HG03460 (cell line): ENCODE data around the gene CPAMD8.
"Not testable (repeated sequence)": the region's sequence is repeated elsewhere in the genome, so short reads cannot be mapped to it uniquely, and the experiment has no call there.

ENCODE experiments used
- ATAC-seq: cut with Tn5 transposase; IDR thresholded peaks from one replicate; pipeline ENCODE4 v1.9.1; 2021; ENCODE audit not compliant: unreplicated experiment

Gene CPAMD8

DNA sequence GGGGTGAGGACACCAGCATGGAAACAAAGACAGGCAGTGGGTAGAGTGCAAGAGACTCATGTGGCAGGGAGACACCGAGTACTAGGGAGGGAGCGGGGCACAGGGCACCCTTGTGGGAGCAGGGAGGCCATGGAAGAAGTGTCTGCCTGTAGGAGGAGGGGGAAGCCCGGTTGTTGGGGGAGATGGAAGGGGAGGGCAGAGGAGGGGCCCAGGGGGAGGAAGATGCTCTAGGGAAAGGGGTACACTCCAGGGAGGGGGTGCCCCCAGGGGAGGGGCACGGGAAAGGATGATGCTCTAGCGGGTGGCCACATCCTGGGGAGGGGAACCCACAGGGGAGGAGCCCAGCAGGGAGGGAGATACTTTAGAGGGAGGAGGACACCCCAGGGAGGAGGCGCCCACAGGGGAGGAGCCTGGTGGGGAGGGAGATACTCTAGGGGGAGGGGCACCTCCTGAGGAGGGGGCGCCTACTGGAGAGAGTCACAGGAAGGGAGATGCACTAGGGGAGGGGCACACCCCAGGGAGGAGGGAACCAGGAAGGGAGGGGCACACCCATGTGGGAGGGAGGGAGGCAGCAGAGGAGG is 24.9 kb downstream of the CPAMD8 start:
- no peak for ATAC-seq

DNA sequence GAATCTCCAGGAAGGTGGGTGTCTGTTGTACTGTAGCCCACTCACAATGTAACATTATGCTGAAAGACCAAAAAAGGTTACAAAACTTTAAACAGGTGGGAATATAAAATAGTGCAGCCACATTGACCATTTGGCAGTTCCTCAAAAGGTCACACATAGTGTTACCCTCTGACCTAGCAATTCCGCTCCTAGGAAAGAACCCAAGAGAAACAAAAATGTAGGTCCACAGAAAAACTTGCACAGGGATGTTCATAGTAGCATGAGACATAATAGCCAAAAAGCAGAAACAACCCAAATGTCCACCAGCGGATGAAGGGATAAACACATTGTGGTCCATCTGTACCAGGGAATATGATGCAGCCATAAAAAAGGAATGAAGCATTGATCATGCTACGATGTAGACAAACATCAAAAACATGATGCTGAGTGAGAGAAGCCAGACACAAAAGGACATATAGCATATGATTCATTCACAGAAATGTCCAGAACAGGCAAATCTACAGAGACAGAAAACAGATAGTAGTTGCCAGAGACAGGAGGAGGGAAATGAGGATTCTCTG is 27.9 kb downstream of the CPAMD8 start:
- ATAC-seq: no peak

DNA sequence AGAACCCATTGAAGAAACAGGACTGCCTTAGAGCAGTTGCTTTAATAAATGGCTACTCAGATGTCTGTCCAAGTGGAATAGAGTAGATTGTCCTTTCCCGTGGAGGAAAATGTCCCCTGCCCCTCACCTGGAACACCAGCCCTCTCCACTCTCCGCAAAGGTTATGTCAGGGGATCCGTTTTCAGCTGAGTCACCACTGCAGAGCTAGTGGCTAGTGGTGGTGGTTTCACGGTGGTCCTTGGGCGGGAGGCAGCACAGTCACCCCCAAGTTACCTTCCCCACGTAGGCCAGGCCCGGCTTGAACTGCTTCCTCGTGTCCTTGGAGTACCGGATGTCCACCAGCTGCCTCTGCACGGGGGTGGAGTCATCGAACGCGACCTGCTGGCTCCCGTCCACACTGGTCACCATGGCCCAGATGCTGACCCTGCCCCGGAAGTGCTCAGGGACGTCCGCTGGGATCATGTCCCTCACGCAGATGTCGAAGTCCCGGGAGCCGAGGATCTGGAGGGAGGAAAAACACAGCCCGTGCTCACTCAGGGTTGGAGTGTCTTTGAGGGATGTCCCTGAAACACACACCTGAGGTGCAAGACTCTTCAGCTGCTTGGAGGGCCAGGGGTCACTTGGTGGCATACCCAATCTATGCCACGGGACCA is 29.6 kb downstream of the CPAMD8 start:
- not testable (repeated sequence) for ATAC-seq

DNA sequence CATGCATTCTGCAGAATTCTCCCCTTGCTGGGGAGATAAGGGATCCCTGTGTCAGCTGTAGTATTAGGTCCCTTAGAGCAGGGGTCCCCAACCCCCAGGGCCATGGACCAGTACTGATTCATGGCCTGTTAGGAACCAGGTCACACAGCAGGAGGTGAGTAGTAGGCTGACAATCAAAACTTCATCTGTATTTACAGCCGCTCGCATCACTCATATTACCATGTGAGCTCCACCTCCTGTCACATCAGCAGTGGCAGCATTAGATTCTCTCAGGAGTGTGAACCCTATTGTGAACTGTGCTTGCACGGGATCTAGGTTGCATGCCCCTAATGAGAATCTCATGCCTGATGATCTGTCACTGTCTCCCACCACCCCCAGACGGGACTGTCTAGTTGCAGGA is 37.9 kb downstream of the CPAMD8 start:
- no peak for ATAC-seq

DNA sequence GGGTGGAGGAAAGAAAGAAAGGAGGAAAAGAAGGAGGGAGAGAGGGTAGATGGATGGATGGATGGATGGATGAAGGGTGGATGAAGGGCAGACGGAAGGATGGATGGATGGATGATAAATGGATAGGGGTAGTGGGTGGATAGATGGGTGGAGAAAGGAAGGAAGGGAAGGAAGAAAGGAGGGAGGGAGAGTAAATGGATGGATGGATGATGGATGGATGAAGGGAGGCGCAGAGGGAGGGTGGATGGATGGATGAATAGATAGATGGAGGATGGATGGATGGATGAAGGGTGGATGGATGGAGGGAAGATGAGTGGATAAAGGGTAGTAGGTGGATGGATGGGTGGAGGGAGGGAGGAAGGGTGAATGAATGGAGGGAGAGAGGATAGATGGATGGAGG is 41.2 kb downstream of the CPAMD8 start:
- no peak for ATAC-seq

DNA sequence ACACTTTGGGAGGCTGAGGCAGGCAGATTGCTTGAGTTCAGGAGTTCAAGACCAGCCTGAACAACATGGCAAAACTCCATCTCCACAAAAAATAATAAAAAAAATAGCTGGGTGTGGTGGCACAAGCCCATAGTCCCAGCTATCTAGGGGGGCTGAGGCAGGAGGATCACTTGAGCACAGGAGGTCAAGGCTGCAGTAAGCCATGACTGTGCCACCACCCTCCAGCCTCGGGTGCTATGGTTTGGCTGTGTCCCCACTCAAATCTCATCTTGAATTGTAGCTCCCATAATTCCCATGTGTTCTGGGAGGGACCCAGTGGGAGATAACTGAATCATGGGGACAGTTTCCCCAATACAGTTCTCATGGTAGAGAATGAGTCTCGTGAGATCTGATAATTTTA is 44.0 kb downstream of the CPAMD8 start:
- not testable (repeated sequence) for ATAC-seq

DNA sequence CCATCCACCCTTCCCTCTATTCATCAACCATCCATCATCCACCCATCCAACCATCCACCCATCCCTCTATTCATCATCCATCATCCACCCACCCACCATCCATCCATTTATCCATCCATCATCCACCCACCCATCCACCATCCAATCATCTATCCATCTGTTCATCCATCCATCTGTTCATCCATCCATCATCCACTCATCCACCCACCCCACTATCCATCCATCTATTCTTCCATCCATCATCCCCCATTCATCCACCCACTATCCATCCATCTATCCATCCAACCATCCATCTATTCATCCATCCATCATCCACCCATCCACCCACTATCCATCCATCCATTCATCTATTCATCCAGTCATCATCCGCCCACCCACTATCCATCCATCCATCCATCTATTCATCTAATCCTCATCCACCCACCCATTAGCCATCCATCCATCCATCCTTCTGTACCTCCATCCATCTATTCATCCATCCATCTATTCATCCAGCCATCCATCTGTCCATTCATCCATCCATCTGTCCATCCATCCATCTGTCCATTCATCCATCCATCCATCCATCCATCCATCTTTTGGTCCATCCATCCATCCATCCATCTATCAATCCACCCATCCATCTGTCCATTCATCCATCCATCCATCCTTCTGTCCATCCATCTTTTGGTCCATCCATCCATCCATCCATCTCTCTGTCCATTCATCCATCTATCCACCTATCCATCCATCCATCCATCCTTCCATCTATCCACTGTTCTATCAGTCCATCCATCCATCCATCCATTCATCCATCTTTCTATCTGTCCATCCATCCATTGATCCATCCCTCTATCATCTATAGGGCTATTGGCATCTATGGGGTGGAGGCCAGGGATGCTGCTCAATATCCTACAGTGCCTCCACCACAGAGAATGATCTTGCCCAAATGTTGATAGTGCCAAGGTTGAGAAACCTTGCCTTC is 47.5 kb downstream of the CPAMD8 start:
- no peak for ATAC-seq

DNA sequence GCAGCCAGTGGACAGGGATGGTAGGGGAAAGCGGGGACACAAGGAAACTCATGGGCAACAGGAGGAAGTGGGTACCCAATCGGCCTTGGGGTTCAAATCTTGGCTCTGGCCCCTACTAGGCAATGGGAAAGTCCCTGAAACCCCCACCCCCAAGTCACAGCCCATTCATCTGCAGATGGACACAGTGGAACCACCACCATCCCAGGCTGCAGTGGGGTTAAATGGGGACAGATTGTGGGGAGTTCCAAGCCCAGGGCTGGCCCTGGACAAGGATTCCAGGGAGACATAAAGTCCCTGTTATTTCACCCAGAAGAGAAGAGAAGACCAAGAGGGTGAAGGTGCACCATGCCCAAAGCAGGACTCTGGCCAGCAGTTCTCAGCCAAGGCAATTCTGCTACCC is 48.5 kb downstream of the CPAMD8 start:
- ATAC-seq: no peak

DNA sequence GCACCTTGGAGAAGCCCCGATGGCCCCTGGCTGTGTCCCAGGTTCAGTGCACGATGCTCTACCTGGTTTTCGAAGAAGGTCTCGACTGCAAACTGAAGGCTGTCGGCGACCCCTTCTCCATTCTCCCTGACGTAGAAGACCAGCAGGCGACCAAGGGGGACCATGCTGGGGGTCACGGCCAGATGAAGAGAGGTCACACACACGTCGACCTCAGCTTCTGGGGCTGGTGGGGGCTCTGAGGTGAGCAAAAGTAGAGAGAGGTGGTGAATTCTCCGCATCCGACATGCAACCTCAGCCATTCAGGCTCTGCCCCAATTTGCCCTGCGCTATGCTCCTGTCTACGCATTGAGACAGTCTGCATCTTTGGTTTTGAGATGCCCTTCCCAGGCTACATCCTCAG is 49.3 kb downstream of the CPAMD8 start:
- ATAC-seq: no peak

DNA sequence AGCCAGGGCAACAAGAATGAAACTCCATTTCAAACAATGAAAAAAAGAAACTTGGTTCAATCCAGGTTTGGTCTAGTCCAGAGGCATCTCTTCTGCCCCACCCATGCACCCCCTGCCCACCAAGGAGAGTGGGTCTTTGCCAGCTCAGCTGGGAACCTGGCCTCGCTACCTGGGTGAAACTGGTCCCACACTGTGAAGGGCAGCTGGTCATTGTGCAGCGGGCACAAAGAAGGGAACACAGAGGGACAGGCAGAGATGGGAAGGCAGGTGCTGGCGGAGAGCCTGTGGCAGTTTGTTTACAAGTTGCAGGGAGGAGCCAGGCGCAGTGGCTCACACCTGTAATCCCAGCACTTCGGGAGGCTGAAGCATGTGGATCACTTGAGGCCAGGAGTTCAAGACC is 50.2 kb downstream of the CPAMD8 start:
- ATAC-seq: no peak

DNA sequence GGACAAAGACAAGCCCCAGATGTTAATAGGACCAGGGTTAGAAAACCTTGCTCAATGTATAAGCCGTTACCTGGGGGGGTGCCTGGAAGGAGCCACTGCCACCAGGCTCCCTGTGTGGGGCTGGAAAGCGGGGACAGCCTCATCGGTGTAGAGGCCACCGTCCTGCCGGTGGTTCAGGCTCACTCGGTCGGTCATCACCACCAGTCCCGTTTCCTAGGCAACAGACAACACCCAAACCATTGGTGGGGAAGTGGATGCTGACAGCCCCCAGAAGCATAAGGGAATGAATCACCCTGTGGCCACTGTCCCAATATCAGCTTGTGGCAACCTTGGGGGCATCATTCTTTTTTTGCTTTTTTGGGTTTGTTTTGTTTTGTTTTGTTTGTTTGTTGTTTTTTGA is 55.8 kb downstream of the CPAMD8 start:
- ATAC-seq: no peak

DNA sequence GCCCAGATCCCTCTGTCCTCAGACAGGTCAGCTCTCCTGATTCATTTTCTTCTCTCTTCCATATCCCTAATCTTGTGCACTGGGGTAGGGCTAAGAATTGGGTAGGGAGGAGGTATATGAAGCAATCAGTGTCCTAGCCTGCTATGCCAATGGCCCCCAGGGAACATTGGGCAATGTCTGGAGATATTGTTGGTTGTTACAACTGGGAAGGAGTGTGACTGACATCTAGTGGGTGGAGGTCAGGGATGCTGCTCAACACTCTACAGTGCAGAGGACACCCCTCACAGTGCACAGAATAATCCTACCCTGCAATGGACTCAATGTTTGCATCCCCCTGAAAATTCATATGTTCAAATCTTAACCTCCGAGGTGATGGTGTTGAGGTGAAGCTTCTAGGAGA is 57.5 kb downstream of the CPAMD8 start:
- no peak for ATAC-seq

DNA sequence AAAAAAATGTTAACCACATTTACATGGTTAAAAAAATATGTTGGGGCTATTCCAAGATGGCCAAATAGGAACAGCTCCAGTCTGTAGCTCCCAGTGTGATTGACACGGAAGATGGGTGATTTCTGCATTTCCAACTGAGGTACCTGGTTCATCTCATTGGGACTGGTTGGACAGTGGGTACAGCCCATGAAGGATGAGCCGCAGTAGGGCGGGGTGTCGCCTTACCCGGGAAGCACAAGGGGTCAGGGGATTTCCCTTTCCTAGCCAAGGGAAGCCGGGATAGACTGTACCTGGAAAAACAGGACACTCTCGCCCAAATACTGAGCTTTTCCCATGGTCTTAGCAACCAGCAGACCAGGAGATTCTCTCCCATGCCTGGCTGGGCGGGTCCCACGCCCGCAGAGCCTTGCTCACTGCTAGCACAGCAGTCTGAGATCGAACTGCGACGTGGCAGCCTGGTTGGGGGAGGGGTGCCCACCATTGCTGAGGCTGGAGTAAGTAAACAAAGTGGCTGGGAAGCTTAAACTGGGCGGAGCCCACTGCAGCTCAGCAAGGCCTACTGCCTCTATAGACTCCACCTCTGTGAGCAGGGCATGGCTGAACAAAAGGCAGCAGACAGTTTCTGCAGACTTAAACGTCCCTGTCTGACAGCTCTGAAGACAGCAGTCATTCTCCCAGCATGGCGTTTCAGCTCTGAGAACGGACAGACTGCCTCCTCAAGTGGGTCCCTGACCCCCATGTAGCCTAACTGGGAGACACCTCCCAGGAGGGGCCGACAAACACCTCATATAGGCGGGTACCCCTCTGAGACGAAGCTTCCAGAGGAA is 65.4 kb downstream of the CPAMD8 start:
- ATAC-seq: not testable (repeated sequence)

DNA sequence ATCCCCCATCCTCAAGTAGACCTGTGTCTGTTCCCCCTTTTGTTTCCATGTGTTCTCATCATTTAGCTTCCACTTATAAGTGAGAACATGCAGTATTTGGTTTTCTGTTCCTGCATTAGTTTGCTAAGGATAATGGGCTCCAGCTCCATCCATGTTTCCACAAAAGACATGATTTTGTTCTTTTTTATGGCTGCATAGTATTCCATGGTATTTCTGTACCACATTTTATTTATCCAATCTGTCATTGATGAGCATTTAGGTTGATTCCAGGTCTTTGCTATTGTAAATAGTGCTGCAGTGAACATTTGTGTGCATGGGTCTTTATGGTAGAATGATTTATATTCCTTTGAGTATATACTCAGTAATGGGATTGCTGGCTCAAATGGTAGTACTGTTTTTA is 68.3 kb downstream of the CPAMD8 start:
- not testable (repeated sequence) for ATAC-seq

DNA sequence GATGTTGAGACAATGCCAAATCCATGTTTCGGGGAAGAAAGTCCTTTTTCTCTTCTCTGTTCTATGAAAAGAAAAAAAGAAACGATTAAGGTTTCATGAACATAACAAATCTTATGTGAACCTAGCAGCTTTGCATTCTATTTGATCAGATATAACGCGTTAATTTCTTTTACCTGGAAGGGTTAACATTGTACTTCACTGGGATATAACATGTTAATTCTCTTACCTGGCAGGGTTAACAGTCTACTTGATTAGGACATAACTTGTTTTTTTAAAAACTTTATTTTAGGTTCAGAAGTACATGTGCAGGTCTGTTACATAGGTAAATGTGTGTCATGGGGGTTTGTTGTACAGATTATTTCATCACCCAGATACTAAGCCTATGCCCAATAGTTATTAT is 68.8 kb downstream of the CPAMD8 start:
- ATAC-seq: no peak

DNA sequence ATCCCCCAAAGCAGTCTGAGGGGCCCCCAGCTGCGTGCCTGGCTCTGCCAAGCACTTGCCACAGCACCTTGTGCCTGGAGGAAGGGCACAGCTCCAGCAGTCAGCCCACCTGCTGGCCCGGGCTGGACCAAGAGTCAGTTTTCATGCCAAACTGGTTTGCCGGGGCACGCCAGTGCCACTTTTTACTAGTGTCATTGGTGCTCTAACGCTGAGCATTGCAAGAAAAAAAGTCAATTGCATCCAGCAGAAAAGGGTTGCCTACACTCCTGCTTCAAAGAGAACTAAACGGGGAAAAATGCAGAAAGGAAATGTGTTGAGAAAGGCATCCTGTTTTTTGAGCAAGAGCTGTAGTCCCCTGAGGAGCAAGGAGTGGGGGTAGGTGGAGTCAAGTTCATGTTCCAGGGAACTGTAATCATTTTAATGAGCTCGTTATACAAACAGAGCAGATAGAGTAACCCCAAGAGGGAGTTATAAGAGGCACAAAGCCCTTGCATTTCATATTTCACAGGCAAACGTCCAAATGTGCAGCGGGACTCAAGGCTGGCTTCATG is 69.4 kb downstream of the CPAMD8 start:
- ATAC-seq: no peak

DNA sequence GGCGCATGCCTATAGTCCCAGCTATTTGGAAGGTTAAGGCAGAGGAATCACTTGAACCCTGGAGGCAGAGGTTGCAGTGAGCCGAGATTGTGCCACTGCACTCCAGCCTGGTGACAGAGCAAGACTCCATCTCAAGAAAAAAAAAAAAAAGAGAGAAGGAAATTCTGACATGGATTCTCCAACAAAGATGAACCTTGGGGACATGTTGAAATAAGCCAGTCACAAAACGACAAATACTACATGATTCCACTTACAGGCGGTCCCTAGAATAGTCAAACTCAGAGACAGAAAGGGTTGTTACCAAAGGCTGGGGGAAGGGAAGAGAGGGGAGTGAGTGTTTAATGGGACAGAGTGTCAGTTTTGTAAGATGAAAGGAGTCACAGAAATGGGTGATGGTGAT is 71.4 kb downstream of the CPAMD8 start:
- no peak for ATAC-seq

DNA sequence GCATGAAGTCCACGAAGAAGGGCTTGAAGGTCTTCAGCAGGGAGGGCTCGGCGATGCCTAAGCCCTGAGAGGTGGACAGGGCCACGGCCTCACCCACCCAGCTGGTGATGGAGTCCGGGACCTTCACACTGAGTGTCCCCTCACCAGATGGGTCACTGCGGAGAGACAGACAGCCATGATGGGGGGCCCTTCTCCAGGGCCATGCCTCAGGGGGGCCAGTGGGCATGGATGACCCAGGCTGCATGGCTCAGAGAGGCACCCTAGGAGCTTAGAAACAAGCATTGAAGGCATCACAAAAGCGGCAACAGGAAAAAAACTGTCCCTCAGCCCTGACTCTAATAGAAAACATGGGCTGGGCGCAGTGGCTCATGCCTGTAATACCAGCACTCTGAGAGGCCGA is 74.6 kb downstream of the CPAMD8 start:
- ATAC-seq: no peak

DNA sequence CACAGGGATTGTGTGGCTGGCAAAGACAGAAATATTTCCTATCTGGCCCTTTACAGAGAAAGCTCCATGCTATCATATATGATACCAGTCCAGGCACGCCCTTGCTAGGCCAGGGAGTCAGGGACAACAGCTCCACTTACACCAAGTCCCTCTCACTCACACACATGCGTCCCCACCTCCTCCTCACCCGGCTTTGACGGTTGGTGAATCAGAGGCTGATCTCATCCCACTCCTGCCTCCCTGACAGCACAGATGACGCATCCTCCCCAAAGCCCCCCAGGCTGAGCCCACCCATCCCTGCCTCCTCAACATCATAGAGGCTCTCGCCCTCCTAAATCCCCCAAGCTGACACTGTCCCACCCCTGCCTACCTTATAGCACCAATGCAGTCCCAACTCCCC is 75.1 kb downstream of the CPAMD8 start:
- no peak for ATAC-seq

DNA sequence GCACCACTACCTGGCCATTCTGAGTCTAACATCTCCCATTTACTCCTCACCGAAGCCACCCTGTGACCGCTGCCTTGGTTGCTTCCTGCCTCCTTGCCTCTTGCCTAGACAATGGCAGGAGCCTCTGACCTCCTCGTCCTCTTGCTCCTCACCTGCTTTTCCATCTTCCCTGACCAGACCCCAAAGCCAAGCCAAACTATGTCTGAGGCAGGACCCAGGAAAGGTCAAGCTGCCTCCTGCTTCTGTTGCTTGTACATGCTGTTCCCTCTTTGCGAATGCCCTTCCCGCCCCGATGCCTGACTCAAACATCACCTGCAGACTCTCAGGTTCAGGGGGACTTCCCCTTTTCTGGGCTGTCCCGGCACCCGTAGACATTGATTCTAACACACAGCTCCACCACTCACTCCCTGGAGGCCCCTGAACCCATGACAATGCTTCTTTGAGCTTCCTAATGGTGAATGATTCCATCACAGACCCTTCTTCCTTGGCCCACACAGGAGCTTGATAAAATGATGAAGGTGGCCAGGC is 77.0 kb downstream of the CPAMD8 start:
- no peak for ATAC-seq
